ENCODE data around the gene PLXNA4. TPM values are rescaled to one million over a fixed set of nuclear protein-coding genes. Genes with fewer than 3 reads are reported as not detected.

Gene PLXNA4
- total and polyA plus RNA-seq, 2 donors = 1.6 to 6.5 TPM

DNA sequence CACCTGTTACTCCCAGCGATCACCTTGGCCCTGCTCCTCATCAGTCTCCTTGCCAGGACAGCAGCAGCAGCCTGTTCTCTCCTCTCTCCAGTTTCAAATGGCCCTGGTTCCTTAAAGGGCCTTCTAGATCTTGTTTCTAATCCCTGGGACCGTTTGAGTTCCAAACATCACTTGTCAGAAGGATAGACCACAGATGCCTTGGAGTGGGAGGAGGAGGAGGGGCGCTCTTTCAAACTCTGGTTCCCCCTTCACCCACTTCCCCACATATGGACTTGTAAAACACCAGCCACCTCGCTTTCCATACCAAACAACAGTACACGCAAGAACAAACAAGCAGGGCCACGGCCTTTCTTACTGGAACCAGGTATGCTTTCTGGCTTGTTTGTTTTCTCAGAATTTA lies 104.8 kb downstream of the PLXNA4 start:
- no peak for DNase-seq (ENCODE audit: extremely low spot score)
- Histone ChIP-seq H3K36me3 (ENCODE audit: insufficient read depth) (no peaks in the 10 kb centered on the region), H3K27ac (ENCODE audit: low read depth) (no peak overlapping the region), H3K4me3 (ENCODE audit: low read depth, low read length) (no peak overlapping the region), H3K4me1 (ENCODE audit: insufficient read depth) (no peaks in the 10 kb centered on the region)
- 76% methylated on average over 6 of the region's 6 CpGs for WGBS

GRCh38 chr7:132469681-132470080 lies 106.6 kb downstream of the PLXNA4 start:
- no peak for DNase-seq (ENCODE audit: extremely low spot score)
- WGBS = 71% methylated on average over 4 of the region's 4 CpGs
- no peak overlapping the region for H3K27ac ChIP-seq (ENCODE audit: low read depth)
- no peaks in the 10 kb centered on the region for H3K36me3 ChIP-seq (ENCODE audit: insufficient read depth)
- no peak overlapping the region for H3K4me3 ChIP-seq (ENCODE audit: low read depth, low read length)
- H3K4me1 ChIP-seq (ENCODE audit: insufficient read depth) = no peaks in the 10 kb centered on the region

DNA sequence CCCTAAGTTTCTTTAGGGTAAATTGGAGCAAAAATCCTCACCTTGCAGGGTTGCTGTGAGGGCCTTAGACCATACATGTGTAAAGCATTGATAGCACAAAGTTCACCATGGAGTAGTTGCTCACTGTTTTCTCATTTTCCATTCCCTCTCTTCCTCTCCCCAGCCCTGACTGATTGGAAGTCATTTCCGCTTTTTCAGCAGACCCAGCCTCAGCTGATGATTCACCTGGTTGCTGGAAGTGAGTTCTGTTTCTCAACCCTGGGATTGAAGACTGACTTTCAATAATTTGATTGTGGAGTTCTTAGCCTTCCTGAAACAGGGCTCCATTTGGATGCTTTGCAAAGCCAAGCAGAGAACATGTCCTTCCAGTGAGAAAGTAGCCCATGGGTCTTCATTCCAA lies 107.0 kb downstream of the PLXNA4 start:
- no peak overlapping the region for H3K4me3 ChIP-seq (ENCODE audit: low read depth, low read length)
- no peaks in the 10 kb centered on the region for H3K36me3 ChIP-seq (ENCODE audit: insufficient read depth)
- WGBS = 93% methylated on average over 1 of the region's 1 CpG
- no peak for DNase-seq (ENCODE audit: extremely low spot score)
- H3K4me1 ChIP-seq (ENCODE audit: insufficient read depth) = no peaks in the 10 kb centered on the region
- no peak overlapping the region for H3K27ac ChIP-seq (ENCODE audit: low read depth)

DNA sequence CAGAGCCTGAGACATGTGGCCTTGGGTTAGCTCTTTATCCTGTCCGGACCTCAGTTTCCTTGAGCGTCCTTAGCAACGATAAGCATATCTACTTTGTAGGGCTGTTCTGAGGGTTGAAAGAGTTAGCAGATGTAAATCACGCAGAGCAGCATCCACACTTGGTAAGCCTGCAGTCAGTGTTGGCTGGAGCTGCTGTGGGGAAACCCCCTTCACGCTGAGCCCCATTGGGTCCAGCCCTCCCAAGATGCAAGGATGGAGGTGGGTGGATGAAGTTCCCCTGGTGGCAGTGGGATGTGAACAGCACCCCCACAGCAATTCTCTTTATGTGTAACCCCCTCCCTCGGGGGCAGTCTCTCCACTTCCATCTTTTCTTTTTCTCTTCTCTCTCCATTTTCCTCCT lies 109.9 kb downstream of the PLXNA4 start:
- no peaks in the 10 kb centered on the region for H3K36me3 ChIP-seq (ENCODE audit: insufficient read depth)
- no peaks in the 10 kb centered on the region for H3K4me1 ChIP-seq (ENCODE audit: insufficient read depth)
- DNase-seq (ENCODE audit: extremely low spot score) = no peak
- no peak overlapping the region for H3K4me3 ChIP-seq (ENCODE audit: low read depth, low read length)
- no peak overlapping the region for H3K27ac ChIP-seq (ENCODE audit: low read depth)
- WGBS = 90% methylated on average over 6 of the region's 6 CpGs

GRCh38 chr7:132465516-132465915 lies 110.8 kb downstream of the PLXNA4 start:
- H3K27ac ChIP-seq (ENCODE audit: low read depth) = no peak overlapping the region
- no peak for DNase-seq (ENCODE audit: extremely low spot score)
- WGBS = 85% methylated on average over 4 of the region's 4 CpGs

GRCh38 chr7:132464740-132465139 lies 111.5 kb downstream of the PLXNA4 start:
- no peak for DNase-seq (ENCODE audit: extremely low spot score)
- H3K27ac ChIP-seq (ENCODE audit: low read depth) = no peak overlapping the region
- 72% methylated on average over 4 of the region's 4 CpGs for WGBS

More at GRCh38 chr7:132465516-132465915, 110.8 kb downstream of the PLXNA4 start:
- H3K36me3 ChIP-seq (ENCODE audit: insufficient read depth) = no peaks in the 10 kb centered on the region
- no peak overlapping the region for H3K4me3 ChIP-seq (ENCODE audit: low read depth, low read length)
- H3K4me1 ChIP-seq (ENCODE audit: insufficient read depth) = no peaks in the 10 kb centered on the region

DNA sequence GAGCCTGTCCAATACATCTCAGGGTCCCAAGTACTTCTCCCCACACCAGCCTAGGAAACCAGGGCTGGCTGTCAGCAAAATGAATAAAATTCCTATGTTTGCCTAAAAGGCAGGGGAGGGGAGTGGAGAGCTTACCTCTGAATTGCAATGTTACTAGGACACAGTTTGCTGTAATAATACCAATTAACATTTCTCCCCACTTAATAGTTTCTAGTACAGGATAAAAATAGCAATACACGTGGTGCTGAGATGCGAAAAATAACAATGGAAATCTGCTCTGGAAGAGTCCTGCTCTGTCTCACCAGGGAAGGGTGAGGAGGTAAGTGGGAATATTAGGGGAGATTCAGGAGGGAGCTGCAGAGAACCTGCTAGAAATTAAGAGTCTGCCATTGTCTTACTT lies 112.3 kb downstream of the PLXNA4 start:
- Histone ChIP-seq H3K36me3 (ENCODE audit: insufficient read depth) (no peaks in the 10 kb centered on the region), H3K4me3 (ENCODE audit: low read depth, low read length) (no peak overlapping the region), H3K4me1 (ENCODE audit: insufficient read depth) (no peaks in the 10 kb centered on the region), H3K27ac (ENCODE audit: low read depth) (no peak overlapping the region)
- DNase-seq (ENCODE audit: extremely low spot score) = no peak
- WGBS = 61% methylated on average over 2 of the region's 2 CpGs

More at GRCh38 chr7:132464740-132465139, 111.5 kb downstream of the PLXNA4 start:
- Histone ChIP-seq H3K4me3 (ENCODE audit: low read depth, low read length) (no peak overlapping the region), H3K4me1 (ENCODE audit: insufficient read depth) (no peaks in the 10 kb centered on the region), H3K36me3 (ENCODE audit: insufficient read depth) (no peaks in the 10 kb centered on the region)

DNA sequence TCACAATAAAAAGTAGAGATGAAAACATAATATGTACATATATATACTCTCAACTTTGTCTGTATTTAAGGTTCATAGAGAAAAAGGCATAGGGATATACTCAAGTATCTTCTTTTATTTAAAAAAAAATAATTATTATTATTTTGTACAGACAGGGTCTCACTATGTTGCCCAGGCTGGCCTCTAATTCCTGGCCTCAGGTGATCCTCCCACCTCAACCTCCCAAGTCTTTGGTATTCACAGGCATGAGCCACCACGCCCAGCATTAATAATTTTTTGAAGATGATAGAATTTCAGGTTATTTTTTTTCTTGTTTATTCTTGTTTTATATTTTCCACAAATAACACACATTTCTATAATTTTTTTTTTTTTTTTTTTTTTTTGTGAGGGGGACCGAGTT lies 113.8 kb downstream of the PLXNA4 start:
- DNase-seq (ENCODE audit: extremely low spot score) = no peak
- H3K27ac ChIP-seq (ENCODE audit: low read depth) = no peak overlapping the region
- 96% methylated on average over 2 of the region's 2 CpGs for WGBS

DNA sequence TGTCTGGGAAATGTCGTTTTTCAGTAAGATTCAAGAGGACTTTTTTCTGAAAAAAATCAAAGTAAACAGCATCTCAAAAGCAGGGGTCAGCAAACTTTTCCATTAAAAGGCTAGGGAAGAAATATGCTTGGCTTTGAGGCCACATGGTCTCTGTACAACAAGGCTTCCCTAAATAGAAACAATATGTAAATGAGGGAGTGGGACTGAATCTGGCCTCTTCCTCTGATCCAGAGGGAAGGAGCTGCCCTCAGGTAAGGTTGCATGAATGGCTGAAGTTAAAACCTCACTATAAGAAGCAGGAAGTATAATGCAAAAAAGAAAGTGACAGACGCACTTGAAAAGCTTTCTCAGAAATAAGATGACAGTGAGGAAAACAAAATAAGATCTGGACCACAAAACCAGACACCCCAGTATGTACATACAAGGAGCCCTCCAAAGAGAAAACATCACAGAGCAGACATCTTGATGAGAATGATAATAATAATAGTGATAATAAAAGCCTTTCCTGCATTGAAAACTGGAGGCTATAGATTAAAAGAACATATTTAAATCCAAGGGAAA lies 115.2 kb downstream of the PLXNA4 start:
- H3K36me3 ChIP-seq (ENCODE audit: insufficient read depth) = no peaks in the 10 kb centered on the region
- 69% methylated on average over 2 of the region's 2 CpGs for WGBS
- no peak overlapping the region for H3K4me3 ChIP-seq (ENCODE audit: low read depth, low read length)
- DNase-seq (ENCODE audit: extremely low spot score) = no peak
- H3K4me1 ChIP-seq (ENCODE audit: insufficient read depth) = no peaks in the 10 kb centered on the region
- H3K27ac ChIP-seq (ENCODE audit: low read depth) = no peak overlapping the region

More for the DNA sequence above, 113.8 kb downstream of the PLXNA4 start:
- Histone ChIP-seq H3K36me3 (ENCODE audit: insufficient read depth) (no peaks in the 10 kb centered on the region), H3K4me3 (ENCODE audit: low read depth, low read length) (no peak overlapping the region), H3K4me1 (ENCODE audit: insufficient read depth) (no peaks in the 10 kb centered on the region)

DNA sequence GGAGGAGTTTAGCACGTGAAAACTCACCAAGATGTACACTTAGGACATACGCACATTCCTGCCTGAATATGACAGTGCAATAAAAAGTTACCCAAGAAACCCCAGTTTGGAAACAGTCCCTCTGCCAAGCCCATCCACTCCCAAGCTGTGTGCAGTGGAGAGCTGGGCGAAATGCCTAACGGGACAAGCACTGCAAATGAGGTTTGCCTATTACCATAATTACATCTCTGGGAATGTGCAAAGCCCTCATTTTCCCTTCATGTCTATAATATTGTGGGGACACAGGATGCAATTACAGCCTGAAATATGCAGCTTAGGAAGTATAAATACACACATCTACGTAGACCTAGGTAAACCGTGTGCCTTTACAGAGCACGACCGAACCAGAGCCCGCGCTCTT lies 117.5 kb downstream of the PLXNA4 start:
- Histone ChIP-seq H3K4me1 (ENCODE audit: insufficient read depth) (no peaks in the 10 kb centered on the region), H3K4me3 (ENCODE audit: low read depth, low read length) (no peak overlapping the region), H3K27ac (ENCODE audit: low read depth) (no peak overlapping the region), H3K36me3 (ENCODE audit: insufficient read depth) (no peaks in the 10 kb centered on the region)
- WGBS = 89% methylated on average over 10 of the region's 10 CpGs
- no peak for DNase-seq (ENCODE audit: extremely low spot score)

- H3K27ac ChIP-seq (ENCODE audit: low read depth) = no peak overlapping the region
- no peaks in the 10 kb centered on the region for H3K36me3 ChIP-seq (ENCODE audit: insufficient read depth)
- H3K4me1 ChIP-seq (ENCODE audit: insufficient read depth) = no peaks in the 10 kb centered on the region
- DNase-seq (ENCODE audit: extremely low spot score) = no peak
- WGBS = 76% methylated on average over 3 of the region's 3 CpGs
- H3K4me3 ChIP-seq (ENCODE audit: low read depth, low read length) = no peak overlapping the region
These were observed 118.6 kb downstream of the PLXNA4 start for GRCh38 chr7:132457658-132458057.

- no peak overlapping the region for H3K4me3 ChIP-seq (ENCODE audit: low read depth, low read length)
- no peak overlapping the region for H3K27ac ChIP-seq (ENCODE audit: low read depth)
- DNase-seq (ENCODE audit: extremely low spot score) = no peak
- no peaks in the 10 kb centered on the region for H3K36me3 ChIP-seq (ENCODE audit: insufficient read depth)
- WGBS = 61% methylated on average over 7 of the region's 7 CpGs
- no peaks in the 10 kb centered on the region for H3K4me1 ChIP-seq (ENCODE audit: insufficient read depth)
These were observed 119.9 kb downstream of the PLXNA4 start for GRCh38 chr7:132456418-132456817.

GRCh38 chr7:132455378-132455777 lies 120.9 kb downstream of the PLXNA4 start:
- Histone ChIP-seq H3K36me3 (ENCODE audit: insufficient read depth) (no peaks in the 10 kb centered on the region), H3K27ac (ENCODE audit: low read depth) (no peak overlapping the region), H3K4me1 (ENCODE audit: insufficient read depth) (no peaks in the 10 kb centered on the region), H3K4me3 (ENCODE audit: low read depth, low read length) (no peak overlapping the region)
- no peak for DNase-seq (ENCODE audit: extremely low spot score)
- WGBS = 64% methylated on average over 9 of the region's 9 CpGs

- no peaks in the 10 kb centered on the region for H3K4me1 ChIP-seq (ENCODE audit: insufficient read depth)
- no peak for DNase-seq (ENCODE audit: extremely low spot score)
- no peak overlapping the region for H3K4me3 ChIP-seq (ENCODE audit: low read depth, low read length)
- WGBS = 95% methylated on average over 3 of the region's 3 CpGs
- H3K36me3 ChIP-seq (ENCODE audit: insufficient read depth) = no peaks in the 10 kb centered on the region
- no peak overlapping the region for H3K27ac ChIP-seq (ENCODE audit: low read depth)
These were observed 122.4 kb downstream of the PLXNA4 start for GRCh38 chr7:132453826-132454225.

- DNase-seq (ENCODE audit: extremely low spot score) = no peak
- Histone ChIP-seq H3K4me3 (ENCODE audit: low read depth, low read length) (no peak overlapping the region), H3K36me3 (ENCODE audit: insufficient read depth) (no peaks in the 10 kb centered on the region), H3K4me1 (ENCODE audit: insufficient read depth) (no peaks in the 10 kb centered on the region), H3K27ac (ENCODE audit: low read depth) (no peak overlapping the region)
- WGBS = 92% methylated on average over 6 of the region's 6 CpGs
These were observed 125.1 kb downstream of the PLXNA4 start for GRCh38 chr7:132451161-132451560.

Data from urinary bladder (tissue), 4 donors.